Hematopoietic multipotent progenitor cell (in vitro differentiated cells): Measurements from ENCODE around the gene RXRA. TPM values are rescaled to one million over a fixed set of nuclear protein-coding genes. Genes with fewer than 3 reads are reported as not detected.

Source experiments
- DNase-seq, 3 donors: peaks; one replicate each; pipeline ENCODE4 v3.0.0-alpha.2; 2011 to 2015; ENCODE audit warnings: low read depth in 2 of 3, low spot score in 2 of 3
- total RNA-seq: library from RNA; depleted of rRNA; stranded (reverse); fragments of >200 nt; gene quantifications from one replicate; pipeline ENCODE4 v1.2.3, GENCODE V29; 2012

The RXRA gene
- total RNA-seq, 1 donor = 27.7 TPM

DNA sequence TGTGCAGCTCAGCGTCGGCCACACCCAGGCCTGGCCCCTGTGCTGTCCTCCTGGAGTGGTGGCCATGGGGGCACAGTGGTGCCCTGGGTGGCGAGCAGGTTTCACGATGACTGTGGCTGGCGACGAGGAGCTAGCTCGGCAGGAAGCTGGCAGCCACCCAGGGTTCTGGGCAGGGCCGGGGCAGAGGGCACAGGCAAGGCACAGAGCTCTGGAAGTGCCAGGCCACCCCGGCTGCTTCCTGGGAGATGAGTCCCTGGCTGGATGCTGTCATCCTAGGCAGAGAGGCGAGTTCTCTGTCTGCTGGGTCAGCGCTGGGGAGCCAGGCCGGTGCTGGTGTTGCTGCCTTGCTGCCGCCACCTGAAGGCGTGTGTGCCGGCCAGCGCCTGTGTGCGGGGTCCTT is 51.7 kb downstream of the RXRA start:
- DNase-seq = no peak

GRCh38 chr9:134378901-134379338 is 52.7 kb downstream of the RXRA start:
- no peak for DNase-seq

GRCh38 chr9:134379831-134380365 is 53.6 kb downstream of the RXRA start:
- DNase-seq = no peak

DNA sequence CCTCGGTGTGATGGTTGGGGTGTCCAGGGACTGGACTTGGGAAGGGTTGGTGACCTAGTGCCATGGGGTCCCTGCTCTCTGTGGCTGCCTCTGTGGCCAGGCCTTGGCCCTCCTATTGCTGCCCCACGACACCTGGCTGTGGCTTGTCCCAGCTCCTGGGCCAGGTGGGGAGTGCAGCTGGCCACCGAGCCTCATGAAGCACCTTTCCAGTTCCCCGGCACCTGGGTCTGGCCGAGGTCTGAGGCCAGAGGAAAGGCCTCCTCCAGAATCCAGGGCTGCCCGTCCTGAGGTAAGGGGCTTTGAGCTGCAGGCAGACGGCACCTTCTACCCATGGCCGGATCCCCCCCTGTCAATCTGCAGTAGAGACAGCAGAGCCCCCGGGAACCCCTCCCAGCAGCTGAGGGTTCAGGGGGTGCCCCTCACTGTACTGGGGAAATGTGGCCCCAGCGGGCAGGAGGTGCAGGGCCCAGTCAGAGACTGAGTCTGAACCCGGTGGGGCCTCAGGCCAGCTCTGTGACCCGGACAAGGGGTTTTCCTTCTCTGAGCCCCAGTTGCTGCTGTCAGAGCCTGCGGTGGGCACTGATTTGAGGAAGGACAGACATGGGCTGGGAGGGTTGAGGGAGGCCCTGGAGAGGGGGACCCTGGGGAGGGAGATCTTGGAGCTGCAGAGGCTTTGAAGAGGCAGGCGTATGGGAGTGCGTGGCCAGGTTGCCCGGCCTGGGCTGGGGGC is 54.5 kb downstream of the RXRA start:
- DNase-seq = no peak

- no peak for DNase-seq
Observed at GRCh38 chr9:134381272-134381661, 55.0 kb downstream of the RXRA start.

GRCh38 chr9:134381671-134382516 is 55.6 kb downstream of the RXRA start:
- peak in 2 of 3 donors; percentile 83 to 94 for DNase-seq

GRCh38 chr9:134382733-134383132 is 56.5 kb downstream of the RXRA start:
- DNase-seq = no peak

- DNase-seq = no peak
Observed at GRCh38 chr9:134383148-134383547, 56.9 kb downstream of the RXRA start.

DNA sequence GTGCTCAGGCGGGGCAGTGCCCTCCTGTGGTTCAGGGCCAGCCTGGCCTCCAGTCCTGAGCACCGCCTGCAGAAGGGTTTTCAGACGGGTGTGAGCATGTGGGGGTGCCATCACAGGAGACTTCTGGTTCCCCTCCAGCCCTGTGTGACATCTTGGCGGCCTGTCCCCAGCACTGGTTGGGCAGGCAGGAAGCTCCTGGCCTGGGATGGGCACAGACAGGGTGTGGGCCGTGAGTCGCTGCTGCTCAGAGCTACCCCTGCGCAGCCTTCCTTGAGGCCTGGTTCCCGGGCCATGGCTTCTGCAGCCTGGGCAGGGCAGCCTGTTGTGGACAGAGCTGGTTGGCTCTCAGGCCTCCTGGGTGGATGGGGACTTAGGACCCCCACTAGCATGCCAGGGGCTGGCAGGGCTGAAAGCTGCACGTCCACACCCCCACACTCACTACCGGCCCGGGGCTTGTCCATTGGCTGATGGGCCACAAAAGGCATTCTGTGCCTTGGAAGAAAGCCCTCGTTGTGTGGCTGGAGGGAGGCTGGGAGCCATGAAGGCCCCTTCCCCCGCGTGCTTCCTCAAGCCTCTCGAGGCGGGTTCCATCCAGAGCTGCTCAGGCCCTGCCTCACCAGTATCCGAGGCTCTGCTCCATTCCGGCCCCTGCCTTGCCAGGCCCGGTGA is 58.7 kb downstream of the RXRA start:
- DNase-seq = no peak

GRCh38 chr9:134385915-134386314 is 59.7 kb downstream of the RXRA start:
- peak in 1 of 3 donors; percentile 59 for DNase-seq

DNA sequence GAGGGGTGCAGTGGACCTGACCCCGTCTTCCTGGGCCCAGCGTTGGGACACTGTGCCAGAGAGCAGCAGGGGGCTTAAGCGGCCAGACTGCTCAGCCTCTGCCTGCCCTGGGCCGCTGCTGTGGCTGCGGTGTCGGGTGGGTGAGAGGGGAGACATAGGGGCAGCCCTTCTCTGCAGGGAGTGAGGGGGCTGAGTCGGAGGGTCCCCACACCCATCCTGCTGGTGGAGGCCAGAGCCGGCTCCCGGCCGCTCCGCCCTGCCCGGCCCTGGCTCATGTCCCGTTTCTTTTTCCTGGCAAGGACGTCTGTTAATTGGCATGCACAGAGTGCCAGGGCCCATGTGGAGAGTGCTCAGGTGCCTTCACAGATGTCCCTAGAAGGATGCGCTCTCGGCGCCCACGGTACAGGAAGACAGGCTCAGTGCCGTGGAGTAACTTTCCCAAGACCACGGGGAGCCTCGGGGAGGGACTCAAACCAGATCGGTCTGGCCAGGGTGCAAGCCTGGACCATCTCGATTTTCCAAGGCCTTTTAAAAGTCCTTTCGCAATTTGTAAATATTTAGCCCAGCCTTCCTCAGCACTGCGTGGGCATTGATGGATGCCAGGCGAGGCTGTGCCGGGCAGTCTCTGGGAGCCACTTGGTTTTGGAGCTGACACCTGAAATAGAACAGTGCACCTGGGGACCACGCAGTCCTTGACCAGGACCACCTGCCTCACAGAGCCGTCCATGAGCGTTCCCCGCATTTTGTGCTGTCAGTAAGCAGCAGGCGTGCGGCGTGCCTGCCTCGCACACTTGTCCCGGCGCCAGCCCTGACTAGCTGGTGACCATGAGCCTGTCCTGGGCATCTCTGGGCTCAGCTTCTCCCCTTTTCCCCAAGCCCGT is 60.9 kb downstream of the RXRA start:
- DNase-seq = no peak

DNA sequence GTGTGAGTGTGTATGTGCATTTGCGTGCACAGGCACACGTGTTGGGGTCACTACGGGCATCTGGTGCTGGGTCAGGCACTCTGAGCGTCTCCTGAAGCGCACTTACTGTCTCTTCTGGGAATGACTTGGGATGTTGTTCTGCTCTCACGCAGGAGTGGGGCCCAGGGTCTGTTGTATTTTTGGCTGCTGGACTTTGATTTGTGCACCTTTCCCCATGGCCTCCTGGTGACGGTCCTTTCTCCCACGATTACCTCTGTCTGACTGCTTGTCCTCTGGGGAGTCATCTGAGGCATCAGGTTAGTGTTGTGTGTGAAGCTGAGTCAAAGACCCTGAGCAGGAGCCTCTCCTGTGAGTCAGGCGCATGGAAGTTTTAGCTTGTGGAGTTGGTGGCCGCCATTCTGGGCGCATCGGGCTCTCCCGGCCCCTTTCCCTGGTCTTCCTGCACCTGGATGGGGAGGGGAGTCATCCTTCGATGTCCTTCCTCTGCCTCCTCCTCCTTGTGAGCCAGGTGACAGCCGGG is 62.1 kb downstream of the RXRA start:
- no peak for DNase-seq

- no peak for DNase-seq
Observed at GRCh38 chr9:134388976-134389375, 62.7 kb downstream of the RXRA start.

DNA sequence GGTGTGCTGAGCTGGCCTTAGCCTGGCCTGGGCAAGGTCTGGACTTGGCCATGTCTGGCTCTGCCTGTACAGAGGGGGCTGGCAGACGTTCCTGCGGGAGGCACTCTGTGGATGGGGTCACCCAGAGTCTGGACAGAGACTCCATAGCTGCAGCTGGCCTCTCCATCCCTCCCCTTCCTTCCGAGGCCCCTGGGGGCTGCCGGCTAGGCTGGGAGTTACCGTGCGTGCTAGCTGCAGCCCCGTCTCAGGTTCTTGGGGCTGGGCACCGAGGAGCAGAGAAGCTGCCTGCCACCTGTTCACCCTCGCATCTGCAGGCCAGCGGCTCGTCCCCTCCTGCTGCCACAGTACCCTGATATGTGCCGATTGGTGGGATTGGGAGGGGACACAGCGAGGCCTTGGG is 63.4 kb downstream of the RXRA start:
- no peak for DNase-seq

DNA sequence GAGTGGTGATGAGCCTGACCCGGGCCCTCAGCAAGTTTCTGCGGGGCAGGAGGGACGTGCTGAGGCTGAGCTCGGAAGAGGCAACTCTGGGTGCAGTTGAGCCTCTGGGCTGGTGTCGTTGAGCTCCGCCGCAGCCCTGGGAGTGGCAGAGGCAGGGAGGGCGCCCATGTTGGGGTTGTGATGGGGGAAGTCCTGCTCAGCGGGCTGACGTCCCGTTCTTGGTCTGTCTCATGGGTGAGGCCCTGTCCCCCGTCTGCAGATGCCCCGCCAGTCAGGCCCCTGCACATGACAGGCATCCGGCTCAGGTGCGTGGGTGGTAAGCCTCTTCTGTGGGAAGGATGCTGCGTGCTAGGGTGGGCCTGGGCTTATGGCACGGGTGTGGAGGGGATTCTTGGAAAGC is 64.3 kb downstream of the RXRA start:
- DNase-seq = peak in 1 of 3 donors; percentile 51

DNA sequence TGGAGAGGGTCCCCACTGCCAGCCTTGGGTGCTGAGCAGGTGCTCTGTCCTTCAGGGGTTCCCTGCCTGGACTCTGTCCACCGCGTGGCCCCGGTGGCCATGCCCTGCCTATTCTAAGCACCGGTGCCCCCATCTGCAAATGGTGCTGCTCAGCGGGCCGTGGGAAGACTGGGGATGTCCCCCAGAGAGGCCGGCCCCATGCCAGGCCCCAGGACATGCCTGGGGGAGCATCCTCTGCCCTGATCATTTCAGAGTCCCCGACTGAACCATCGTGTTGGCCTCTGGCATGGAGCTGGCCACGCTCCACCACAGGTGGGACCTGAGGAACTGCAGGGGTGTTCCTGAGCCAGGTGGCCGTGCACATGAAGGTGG is 64.7 kb downstream of the RXRA start:
- DNase-seq = no peak

GRCh38 chr9:134391319-134392231 is 65.3 kb downstream of the RXRA start:
- peak; percentile 29 to 56 (median 51) for DNase-seq

GRCh38 chr9:134392900-134393299 is 66.6 kb downstream of the RXRA start:
- no peak for DNase-seq
